GM12872 (cell line): ENCODE data around the gene GALNT7.

Experiments
- TF ChIP-seq, protein P1 (sequence below): IDR thresholded peaks from 3 replicates; pipeline ENCODE4 v1.5.1; 2011; ENCODE audit warnings: low read depth, mild to moderate bottlenecking, low read length, moderate library complexity; ENCODE audit not compliant: insufficient read depth

Gene GALNT7

GRCh38 chr4:173257732-173258717, 89.4 kb downstream of the GALNT7 start:
- TF ChIP-seq, protein P1, sequence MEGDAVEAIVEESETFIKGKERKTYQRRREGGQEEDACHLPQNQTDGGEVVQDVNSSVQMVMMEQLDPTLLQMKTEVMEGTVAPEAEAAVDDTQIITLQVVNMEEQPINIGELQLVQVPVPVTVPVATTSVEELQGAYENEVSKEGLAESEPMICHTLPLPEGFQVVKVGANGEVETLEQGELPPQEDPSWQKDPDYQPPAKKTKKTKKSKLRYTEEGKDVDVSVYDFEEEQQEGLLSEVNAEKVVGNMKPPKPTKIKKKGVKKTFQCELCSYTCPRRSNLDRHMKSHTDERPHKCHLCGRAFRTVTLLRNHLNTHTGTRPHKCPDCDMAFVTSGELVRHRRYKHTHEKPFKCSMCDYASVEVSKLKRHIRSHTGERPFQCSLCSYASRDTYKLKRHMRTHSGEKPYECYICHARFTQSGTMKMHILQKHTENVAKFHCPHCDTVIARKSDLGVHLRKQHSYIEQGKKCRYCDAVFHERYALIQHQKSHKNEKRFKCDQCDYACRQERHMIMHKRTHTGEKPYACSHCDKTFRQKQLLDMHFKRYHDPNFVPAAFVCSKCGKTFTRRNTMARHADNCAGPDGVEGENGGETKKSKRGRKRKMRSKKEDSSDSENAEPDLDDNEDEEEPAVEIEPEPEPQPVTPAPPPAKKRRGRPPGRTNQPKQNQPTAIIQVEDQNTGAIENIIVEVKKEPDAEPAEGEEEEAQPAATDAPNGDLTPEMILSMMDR = peak; percentile 84

DNA sequence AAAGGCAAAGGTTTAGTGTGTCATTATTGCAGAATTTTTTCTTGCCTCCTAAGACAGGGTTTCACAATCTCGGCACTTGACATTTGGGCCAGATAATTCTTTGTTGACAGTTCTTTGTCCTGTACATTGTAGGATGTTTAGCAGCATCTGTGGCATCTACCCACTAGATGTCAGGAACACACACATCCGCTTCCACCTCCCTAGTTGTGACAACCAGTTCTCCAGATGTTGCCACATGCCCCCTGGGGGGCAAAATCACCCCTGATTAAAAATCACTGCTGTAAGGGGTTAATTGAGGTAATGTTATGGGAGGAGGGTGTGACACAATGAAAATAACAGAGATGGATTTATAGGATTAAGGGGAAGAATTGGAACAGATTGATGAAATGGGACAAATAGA, 90.3 kb downstream of the GALNT7 start:
- TF ChIP-seq, protein P1 = no peak

GRCh38 chr4:173259310-173259709, 90.7 kb downstream of the GALNT7 start:
- TF ChIP-seq, protein P1 = no peak

DNA sequence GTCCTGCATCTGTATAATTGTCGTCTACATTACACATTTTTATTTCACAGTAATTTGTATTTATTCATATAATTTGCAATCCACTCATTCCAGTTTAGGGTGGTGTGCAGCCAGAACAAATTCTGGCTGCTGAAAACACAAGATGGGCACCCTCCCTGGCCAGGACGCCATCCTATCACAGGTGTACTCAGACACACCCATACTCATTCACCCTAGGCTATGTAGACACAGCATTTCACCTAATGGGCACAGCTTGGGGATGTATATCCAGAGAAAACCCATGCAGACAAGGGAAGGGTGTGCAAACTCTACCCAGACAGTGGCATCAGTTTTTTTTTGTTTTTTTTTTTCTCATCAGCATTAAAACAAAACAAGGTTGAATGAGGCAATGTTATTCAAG, 92.4 kb downstream of the GALNT7 start:
- TF ChIP-seq, protein P1 = no peak

DNA sequence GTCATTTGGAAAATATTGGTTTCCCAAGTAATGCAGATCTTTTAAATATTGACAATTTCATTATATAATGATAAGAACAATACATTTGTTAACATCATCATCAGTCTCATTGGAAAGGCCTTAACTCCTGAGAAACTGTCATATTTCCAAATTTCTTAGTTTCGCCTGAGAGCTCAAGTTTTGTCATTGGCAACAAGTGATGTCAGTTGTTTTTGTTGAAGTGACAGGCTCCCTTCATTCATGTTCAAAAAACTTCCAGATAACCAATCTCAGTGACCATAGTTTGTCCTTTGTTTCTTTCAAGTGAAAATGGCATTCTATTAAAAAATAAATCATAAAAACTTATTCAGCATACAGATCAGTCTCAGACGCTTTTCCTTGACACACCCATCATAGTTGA, 93.8 kb downstream of the GALNT7 start:
- TF ChIP-seq, protein P1 = no peak

GRCh38 chr4:173264245-173264644, 95.6 kb downstream of the GALNT7 start:
- TF ChIP-seq, protein P1 = no peak

DNA sequence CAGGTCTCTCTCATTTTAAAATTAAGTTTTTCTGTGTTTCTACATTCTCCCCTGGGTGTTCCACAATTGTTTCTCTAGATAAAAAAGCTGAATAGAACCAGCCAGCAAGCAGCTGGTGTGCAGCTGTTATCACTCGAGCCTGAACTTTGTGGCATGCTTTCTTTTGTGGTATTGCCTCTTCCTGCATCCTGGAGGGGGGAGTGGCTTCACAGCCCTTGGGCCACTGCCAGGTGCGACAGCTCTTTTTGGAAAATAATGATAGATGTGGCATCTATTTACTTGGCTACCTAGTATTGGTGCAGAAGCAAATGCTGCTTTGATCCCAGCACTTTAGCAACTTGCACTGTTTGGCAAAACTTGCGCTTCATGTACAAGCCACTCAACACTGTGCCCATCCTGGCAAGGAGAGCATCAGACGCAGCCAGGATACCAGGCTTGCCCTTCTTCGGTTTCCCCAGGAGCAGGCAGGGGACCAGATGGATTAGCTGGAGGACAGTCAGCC, 96.1 kb downstream of the GALNT7 start:
- TF ChIP-seq, protein P1 = no peak
